ENCODE data around the gene RNF207. TPM values are rescaled to one million over a fixed set of nuclear protein-coding genes. Genes with fewer than 3 reads are reported as not detected.

The RNF207 gene
- total and polyA plus RNA-seq, 4 donors: 8.0 to 14.4 (median 12.3) TPM

DNA sequence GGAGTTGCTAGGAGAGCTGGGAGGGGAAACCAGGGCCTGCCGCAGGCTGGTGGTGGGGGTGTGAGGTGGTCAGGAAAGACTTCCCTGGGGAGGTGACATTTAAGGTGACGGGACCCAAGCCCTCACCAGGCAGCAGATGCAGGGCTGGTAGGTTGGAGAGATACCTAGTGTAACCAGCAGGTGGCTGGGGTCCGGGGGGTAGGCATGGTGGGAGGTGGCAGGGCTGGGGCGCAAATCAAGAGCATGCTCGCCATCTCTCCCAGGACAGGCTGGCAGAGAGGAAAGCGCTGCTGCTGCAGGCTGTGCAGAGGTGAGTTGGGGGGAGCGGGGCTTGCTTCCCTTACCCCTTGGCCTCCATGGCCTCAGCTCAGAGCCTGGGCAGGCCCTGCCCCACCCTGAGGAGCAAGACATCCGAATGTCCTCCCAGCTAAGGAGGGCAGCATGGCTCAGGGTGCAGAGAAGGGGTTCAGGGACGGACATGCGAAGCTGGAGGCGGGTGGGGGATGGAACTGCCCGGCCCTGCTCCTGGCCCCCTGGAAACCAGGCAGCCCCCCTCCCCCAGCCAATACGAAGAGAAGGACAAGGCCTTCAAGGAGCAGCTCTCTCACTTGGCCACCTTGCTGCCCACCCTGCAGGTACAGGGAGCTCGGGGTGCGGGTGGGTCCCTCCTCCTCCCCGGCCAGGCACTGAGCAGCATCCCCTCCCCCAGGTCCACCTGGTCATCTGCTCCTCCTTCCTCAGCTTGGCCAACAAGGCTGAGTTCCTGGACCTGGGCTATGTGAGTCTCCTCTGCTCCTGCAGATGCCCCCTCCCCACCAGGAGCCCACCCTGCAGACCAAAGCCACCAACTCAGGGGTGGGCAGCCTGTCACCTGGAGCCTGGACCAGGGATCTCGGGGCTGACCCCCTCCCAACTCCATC lies 4.0 kb downstream of the RNF207 start:
- H3K36me3 ChIP-seq (ENCODE audit: control insufficient read depth in 4 of 4, insufficient read depth in 4 of 4, low read length in 4 of 4): no peaks in the 10 kb centered on the region
- TF ChIP-seq, protein P1, sequence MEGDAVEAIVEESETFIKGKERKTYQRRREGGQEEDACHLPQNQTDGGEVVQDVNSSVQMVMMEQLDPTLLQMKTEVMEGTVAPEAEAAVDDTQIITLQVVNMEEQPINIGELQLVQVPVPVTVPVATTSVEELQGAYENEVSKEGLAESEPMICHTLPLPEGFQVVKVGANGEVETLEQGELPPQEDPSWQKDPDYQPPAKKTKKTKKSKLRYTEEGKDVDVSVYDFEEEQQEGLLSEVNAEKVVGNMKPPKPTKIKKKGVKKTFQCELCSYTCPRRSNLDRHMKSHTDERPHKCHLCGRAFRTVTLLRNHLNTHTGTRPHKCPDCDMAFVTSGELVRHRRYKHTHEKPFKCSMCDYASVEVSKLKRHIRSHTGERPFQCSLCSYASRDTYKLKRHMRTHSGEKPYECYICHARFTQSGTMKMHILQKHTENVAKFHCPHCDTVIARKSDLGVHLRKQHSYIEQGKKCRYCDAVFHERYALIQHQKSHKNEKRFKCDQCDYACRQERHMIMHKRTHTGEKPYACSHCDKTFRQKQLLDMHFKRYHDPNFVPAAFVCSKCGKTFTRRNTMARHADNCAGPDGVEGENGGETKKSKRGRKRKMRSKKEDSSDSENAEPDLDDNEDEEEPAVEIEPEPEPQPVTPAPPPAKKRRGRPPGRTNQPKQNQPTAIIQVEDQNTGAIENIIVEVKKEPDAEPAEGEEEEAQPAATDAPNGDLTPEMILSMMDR (IDR thresholded peaks at IDR 0.05; ENCODE audit: control extremely low read depth, extremely low read depth): no peak
- H3K9ac ChIP-seq (ENCODE audit: insufficient read depth in 1 of 2, low read length in 2 of 2): no peak overlapping the region
- H3K27ac ChIP-seq (ENCODE audit: low read depth in 1 of 2, low read length in 1 of 2): no peak overlapping the region
- ATAC-seq (ENCODE audit: insufficient read depth, low FRiP score) (no peak), DNase-seq (no peak)
- H3K9me3 ChIP-seq (ENCODE audit: control insufficient read depth in 4 of 4, insufficient read depth in 3 of 4, low read length in 3 of 4): no peaks in the 10 kb centered on the region
- H3K27me3 ChIP-seq (ENCODE audit: control insufficient read depth in 3 of 3, insufficient read depth in 3 of 3, low read length in 2 of 3): peaks cover 0 to 17% (median 12%) of the 10 kb centered on the region in 3 donors
- no peak overlapping the region for H3K4me3 ChIP-seq
- H3K4me1 ChIP-seq (ENCODE audit: control insufficient read depth in 5 of 5, insufficient read depth in 5 of 5, low read length in 5 of 5): peaks cover 0 to 16% (median 4%) of the 10 kb centered on the region in 5 donors
- 83 to 89% methylated on average over 16 to 17 of the region's 17 CpGs for WGBS, 2 donors

DNA sequence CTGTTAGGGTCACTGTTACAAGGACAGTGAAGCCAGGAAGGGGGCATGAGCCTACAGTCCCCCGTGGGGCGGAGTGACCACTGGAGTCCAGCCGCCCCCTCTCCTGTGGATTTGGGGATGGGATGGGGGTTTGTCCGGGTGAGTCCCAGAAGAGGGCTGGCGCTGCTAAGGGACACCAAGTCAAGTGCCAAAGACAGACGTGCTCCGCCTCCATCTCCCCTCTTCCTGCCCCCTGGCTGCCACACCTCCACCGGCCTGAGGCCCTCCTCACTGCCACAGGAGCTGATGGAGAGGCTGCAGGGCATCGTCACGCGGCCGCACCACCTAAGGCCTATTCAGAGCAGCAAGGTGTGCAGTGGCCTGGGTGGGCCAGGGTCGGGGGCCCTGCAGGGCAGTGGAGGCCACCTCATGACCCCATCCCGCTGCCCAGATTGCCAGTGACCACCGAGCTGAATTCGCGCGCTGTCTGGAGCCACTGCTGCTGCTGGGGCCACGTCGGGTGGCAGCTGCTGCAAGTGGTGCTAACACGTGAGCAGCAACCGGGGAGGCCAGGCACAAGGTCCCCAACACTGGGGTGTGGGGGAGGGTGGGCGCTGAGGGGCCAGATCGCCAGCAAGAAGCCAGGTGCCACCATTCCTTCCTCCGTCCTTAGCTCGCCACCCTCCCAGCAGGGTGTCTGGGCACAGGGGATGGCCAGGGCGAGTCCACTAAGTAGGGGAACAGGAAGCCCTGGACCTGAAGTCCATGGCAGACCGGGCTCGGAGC lies 4.9 kb downstream of the RNF207 start:
- Histone ChIP-seq H3K36me3 (ENCODE audit: control insufficient read depth in 4 of 4, insufficient read depth in 4 of 4, low read length in 4 of 4) (no peaks in the 10 kb centered on the region), H3K9ac (ENCODE audit: insufficient read depth in 1 of 2, low read length in 2 of 2) (no peak overlapping the region), H3K27ac (ENCODE audit: low read depth in 1 of 2, low read length in 1 of 2) (no peak overlapping the region), H3K27me3 (ENCODE audit: control insufficient read depth in 3 of 3, insufficient read depth in 3 of 3, low read length in 2 of 3) (peaks cover 0 to 12% (median 12%) of the 10 kb centered on the region in 3 donors), H3K4me3 (no peak overlapping the region), H3K4me1 (ENCODE audit: control insufficient read depth in 5 of 5, insufficient read depth in 5 of 5, low read length in 5 of 5) (peaks cover 0 to 13% (median 4%) of the 10 kb centered on the region in 5 donors), H3K9me3 (ENCODE audit: control insufficient read depth in 4 of 4, insufficient read depth in 3 of 4, low read length in 3 of 4) (no peaks in the 10 kb centered on the region)
- TF ChIP-seq, protein P1 (IDR thresholded peaks at IDR 0.05; ENCODE audit: control extremely low read depth, extremely low read depth): no peak
- WGBS, 2 donors: 93 to 96% methylated on average over 28 to 29 of the region's 29 CpGs
- no peak for ATAC-seq (ENCODE audit: insufficient read depth, low FRiP score)
- no peak for DNase-seq

DNA sequence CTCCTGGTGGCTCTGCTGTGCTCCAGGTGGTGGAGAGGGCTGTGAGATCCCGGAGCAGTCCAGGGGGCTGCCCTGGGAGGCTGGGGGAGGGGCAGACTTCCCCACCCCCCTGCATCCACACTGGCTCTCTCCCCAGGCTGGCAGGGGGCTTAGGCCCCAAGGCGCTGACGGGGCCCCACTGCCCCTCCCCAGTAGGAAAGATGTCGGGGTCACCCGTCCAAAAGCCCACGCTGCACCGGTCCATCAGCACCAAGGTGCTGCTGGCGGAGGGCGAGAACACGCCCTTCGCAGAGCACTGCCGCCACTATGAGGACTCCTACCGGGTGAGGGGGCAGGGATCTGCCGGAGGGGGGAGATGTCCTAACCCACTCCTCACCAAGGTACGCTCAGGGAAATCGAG lies 5.8 kb downstream of the RNF207 start:
- Histone ChIP-seq H3K9me3 (ENCODE audit: control insufficient read depth in 4 of 4, insufficient read depth in 3 of 4, low read length in 3 of 4) (no peaks in the 10 kb centered on the region), H3K36me3 (ENCODE audit: control insufficient read depth in 4 of 4, insufficient read depth in 4 of 4, low read length in 4 of 4) (no peaks in the 10 kb centered on the region), H3K9ac (ENCODE audit: insufficient read depth in 1 of 2, low read length in 2 of 2) (no peak overlapping the region), H3K27ac (ENCODE audit: low read depth in 1 of 2, low read length in 1 of 2) (no peak overlapping the region), H3K4me3 (no peak overlapping the region), H3K4me1 (ENCODE audit: control insufficient read depth in 5 of 5, insufficient read depth in 5 of 5, low read length in 5 of 5) (peaks cover 0 to 9% (median 3%) of the 10 kb centered on the region in 5 donors), H3K27me3 (ENCODE audit: control insufficient read depth in 3 of 3, insufficient read depth in 3 of 3, low read length in 2 of 3) (peaks cover 0 to 11% (median 10%) of the 10 kb centered on the region in 3 donors)
- DNase-seq (no peak), ATAC-seq (ENCODE audit: insufficient read depth, low FRiP score) (no peak)
- TF ChIP-seq, protein P1 (IDR thresholded peaks at IDR 0.05; ENCODE audit: control extremely low read depth, extremely low read depth): no peak
- WGBS, 2 donors: 84 to 91% methylated on average over 16 of the region's 16 CpGs
